HG03139 (cell line): ENCODE results near the gene LRRC49.

Source experiments
- ATAC-seq: cut with Tn5 transposase; IDR thresholded peaks from one replicate; pipeline ENCODE4 v1.9.1; 2021; ENCODE audit not compliant: unreplicated experiment

The LRRC49 gene

GRCh38 chr15:71049706-71050422 is 157.2 kb downstream of the LRRC49 start:
- ATAC-seq: no peak

- ATAC-seq: no peak
Measured at GRCh38 chr15:71050461-71050860, 157.8 kb downstream of the LRRC49 start.

GRCh38 chr15:71051539-71051938 is 158.9 kb downstream of the LRRC49 start:
- ATAC-seq: no peak

- ATAC-seq: no peak
Measured at GRCh38 chr15:71052356-71052755, 159.7 kb downstream of the LRRC49 start.

- no peak for ATAC-seq
Measured at GRCh38 chr15:71054286-71054952, 161.8 kb downstream of the LRRC49 start.

- ATAC-seq: no peak
Measured at GRCh38 chr15:71055461-71055860, 162.8 kb downstream of the LRRC49 start.

- ATAC-seq: no peak
Measured at GRCh38 chr15:71056111-71056510, 163.5 kb downstream of the LRRC49 start.

- ATAC-seq: no peak
Measured at GRCh38 chr15:71057143-71057542, 164.5 kb downstream of the LRRC49 start.

- no peak for ATAC-seq
Measured at GRCh38 chr15:71057581-71057980, 165.0 kb downstream of the LRRC49 start.

- ATAC-seq: no peak
Measured at GRCh38 chr15:71060983-71061382, 168.4 kb downstream of the LRRC49 start.

GRCh38 chr15:71066983-71067382 is 174.4 kb downstream of the LRRC49 start:
- ATAC-seq: no peak

- no peak for ATAC-seq
Measured at GRCh38 chr15:71069693-71070092, 177.1 kb downstream of the LRRC49 start.

GRCh38 chr15:71071529-71071928 is 178.9 kb downstream of the LRRC49 start:
- no peak for ATAC-seq

- ATAC-seq: no peak
Measured at GRCh38 chr15:71072423-71072822, 179.8 kb downstream of the LRRC49 start.

- ATAC-seq: no peak
Measured at GRCh38 chr15:71078506-71079207, 186.0 kb downstream of the LRRC49 start.

GRCh38 chr15:71079208-71080044 is 186.8 kb downstream of the LRRC49 start:
- ATAC-seq: no peak

- ATAC-seq: no peak
Measured at GRCh38 chr15:71080166-71080565, 187.5 kb downstream of the LRRC49 start.

- ATAC-seq: no peak
Measured at GRCh38 chr15:71080705-71081104, 188.1 kb downstream of the LRRC49 start.

GRCh38 chr15:71082803-71083202 is 190.2 kb downstream of the LRRC49 start:
- ATAC-seq: no peak

GRCh38 chr15:71083349-71083748 is 190.7 kb downstream of the LRRC49 start:
- ATAC-seq: no peak

- no peak for ATAC-seq
Measured at GRCh38 chr15:71084264-71084663, 191.6 kb downstream of the LRRC49 start.
